ENCODE results near the gene DIRAS2.

The DIRAS2 gene

GRCh38 chr9:90640361-90640760 is 2.3 kb downstream of the DIRAS2 start:
- H3K4me3 ChIP-seq (ENCODE audit: low read length), result no peak overlapping the region
- no peak for TF ChIP-seq ZNF274 (IDR thresholded peaks at IDR 0.05; ENCODE audit: low read depth, low read length)

- no peak overlapping the region for H3K4me3 ChIP-seq (ENCODE audit: low read length)
- no peak for TF ChIP-seq ZNF274 (IDR thresholded peaks at IDR 0.05; ENCODE audit: low read depth, low read length)
Measured at GRCh38 chr9:90637626-90638025, 5.0 kb downstream of the DIRAS2 start.

GRCh38 chr9:90632647-90633207 is 9.9 kb downstream of the DIRAS2 start:
- no peak overlapping the region for H3K4me3 ChIP-seq (ENCODE audit: low read length)
- TF ChIP-seq ZNF274 (IDR thresholded peaks at IDR 0.05; ENCODE audit: low read depth, low read length), result no peak

GRCh38 chr9:90631964-90632363 is 10.7 kb downstream of the DIRAS2 start:
- TF ChIP-seq ZNF274 (IDR thresholded peaks at IDR 0.05; ENCODE audit: low read depth, low read length), result no peak

GRCh38 chr9:90629991-90630390 is 12.6 kb downstream of the DIRAS2 start:
- no peak overlapping the region for H3K4me3 ChIP-seq (ENCODE audit: low read length)
- no peak for TF ChIP-seq ZNF274 (IDR thresholded peaks at IDR 0.05; ENCODE audit: low read depth, low read length)

More at GRCh38 chr9:90631964-90632363, 10.7 kb downstream of the DIRAS2 start:
- no peak overlapping the region for H3K4me3 ChIP-seq (ENCODE audit: low read length)

- no peak overlapping the region for H3K4me3 ChIP-seq (ENCODE audit: low read length)
- no peak for TF ChIP-seq ZNF274 (IDR thresholded peaks at IDR 0.05; ENCODE audit: low read depth, low read length)
Measured at GRCh38 chr9:90629354-90629753, 13.3 kb downstream of the DIRAS2 start.

GRCh38 chr9:90616806-90617205 is 25.8 kb downstream of the DIRAS2 start:
- TF ChIP-seq ZNF274 (IDR thresholded peaks at IDR 0.05; ENCODE audit: low read depth, low read length), result no peak
- H3K4me3 ChIP-seq (ENCODE audit: low read length), result no peak overlapping the region

- TF ChIP-seq ZNF274 (IDR thresholded peaks at IDR 0.05; ENCODE audit: low read depth, low read length), result no peak
- no peak overlapping the region for H3K4me3 ChIP-seq (ENCODE audit: low read length)
Measured at GRCh38 chr9:90613502-90613901, 29.1 kb downstream of the DIRAS2 start.

- no peak for TF ChIP-seq ZNF274 (IDR thresholded peaks at IDR 0.05; ENCODE audit: low read depth, low read length)
- no peak overlapping the region for H3K4me3 ChIP-seq (ENCODE audit: low read length)
Measured at GRCh38 chr9:90612957-90613356, 29.7 kb downstream of the DIRAS2 start.

GRCh38 chr9:90611568-90611967 is 31.1 kb downstream of the DIRAS2 start:
- TF ChIP-seq ZNF274 (IDR thresholded peaks at IDR 0.05; ENCODE audit: low read depth, low read length), result no peak
- no peak overlapping the region for H3K4me3 ChIP-seq (ENCODE audit: low read length)

GRCh38 chr9:90611121-90611520 is 31.5 kb downstream of the DIRAS2 start:
- H3K4me3 ChIP-seq (ENCODE audit: low read length), result no peak overlapping the region
- TF ChIP-seq ZNF274 (IDR thresholded peaks at IDR 0.05; ENCODE audit: low read depth, low read length), result no peak

GRCh38 chr9:90607701-90608516 is 34.7 kb downstream of the DIRAS2 start:
- TF ChIP-seq ZNF274 (IDR thresholded peaks at IDR 0.05; ENCODE audit: low read depth, low read length), result no peak
- H3K4me3 ChIP-seq (ENCODE audit: low read length), result no peak overlapping the region

GRCh38 chr9:90600029-90600428 is 42.6 kb downstream of the DIRAS2 start:
- TF ChIP-seq ZNF274 (IDR thresholded peaks at IDR 0.05; ENCODE audit: low read depth, low read length), result no peak
- no peak overlapping the region for H3K4me3 ChIP-seq (ENCODE audit: low read length)

- H3K4me3 ChIP-seq (ENCODE audit: low read length), result no peak overlapping the region
- TF ChIP-seq ZNF274 (IDR thresholded peaks at IDR 0.05; ENCODE audit: low read depth, low read length), result no peak
Measured at GRCh38 chr9:90598191-90598590, 44.4 kb downstream of the DIRAS2 start.

GRCh38 chr9:90593646-90594045 is 49.0 kb downstream of the DIRAS2 start:
- no peak overlapping the region for H3K4me3 ChIP-seq (ENCODE audit: low read length)
- no peak for TF ChIP-seq ZNF274 (IDR thresholded peaks at IDR 0.05; ENCODE audit: low read depth, low read length)
